Spleen (tissue), 11 donors: ENCODE measurements around the gene ZNF292. TPM values are rescaled to one million over a fixed set of nuclear protein-coding genes. Genes with fewer than 3 reads are reported as not detected.
"Not testable (repeated sequence)": the region's sequence is repeated elsewhere in the genome, so short reads cannot be mapped to it uniquely, and the experiment has no call there.

Experiments
- DNase-seq: peaks from one replicate; pipeline ENCODE4 v3.0.0-alpha.2; 2020
- H3K27ac ChIP-seq, 8 donors: fragments of 200-600 bp; sonication (generic) in 7 of 8; 1 replicate in 4 of 8; 2 replicates in 4 of 8; pipeline versions ENCODE4 v1.5.0 to v1.8.0; 2016 to 2021; ENCODE audit warnings: inconsistent platforms in 4 of 8, mild to moderate bottlenecking in 4 of 8, moderate library complexity in 1 of 8
- H3K27me3 ChIP-seq, 7 donors: fragments of 200-600 bp; sonication (generic) in 6 of 7; replicated peaks in 1 of 7; 1 replicate in 4 of 7; 2 replicates in 3 of 7; pipeline versions ENCODE4 v1.5.0 to v1.8.0; 2016 to 2021; ENCODE audit warnings: inconsistent platforms in 3 of 7, mild to moderate bottlenecking in 1 of 7
- H3K36me3 ChIP-seq, 6 donors: fragments of 200-600 bp; sonication (generic) in 5 of 6; 1 replicate in 4 of 6; 2 replicates in 2 of 6; pipeline versions ENCODE4 v1.5.0 to v1.8.0; 2016 to 2021; ENCODE audit warnings: inconsistent platforms in 2 of 6
- H3K4me1 ChIP-seq, 6 donors: fragments of 200-600 bp; sonication (generic) in 5 of 6; 1 replicate in 3 of 6; 2 replicates in 3 of 6; pipeline versions ENCODE4 v1.5.0 to v1.8.0; 2016 to 2021; ENCODE audit warnings: inconsistent platforms in 3 of 6
- H3K4me3 ChIP-seq, 8 donors: fragments of 200-600 bp; sonication (generic) in 7 of 8; 1 replicate in 4 of 8; 2 replicates in 4 of 8; pipeline versions ENCODE4 v1.5.0 to v1.8.0; 2016 to 2021; ENCODE audit warnings: inconsistent platforms in 4 of 8, mild to moderate bottlenecking in 4 of 8, moderate library complexity in 2 of 8
- H3K9me3 ChIP-seq, 8 donors: fragments of 200-600 bp; sonication (generic) in 7 of 8; 1 replicate in 4 of 8; 2 replicates in 4 of 8; pipeline versions ENCODE4 v1.5.0 to v1.8.0; 2016 to 2021; ENCODE audit warnings: inconsistent platforms in 4 of 8
- CTCF ChIP-seq, 11 experiments: fragments of 200-600 bp in 7 of 11; fragments of 450-650 bp in 4 of 11; sonication (generic) in 4 of 11; IDR thresholded peaks in 8 of 11; conservative IDR thresholded peaks in 3 of 11; 1 replicate in 7 of 11; 2 replicates in 4 of 11; pipeline versions ENCODE4 v1.4.0 to v1.8.0; 2016 to 2021; ENCODE audit warnings: antibody characterized with exemption in 11 of 11, inconsistent platforms in 4 of 11, mild to moderate bottlenecking in 1 of 11
- POLR2A ChIP-seq, 3 donors: fragments of 450-650 bp; IDR thresholded peaks; one replicate each; pipeline ENCODE4 v1.5.1; 2017; ENCODE audit warnings: antibody characterized with exemption in 3 of 3, mild to moderate bottlenecking in 1 of 3
- POLR2AphosphoS5 ChIP-seq, 3 donors: sonication (generic); formaldehyde crosslinking; IDR thresholded peaks; one replicate each; pipeline ENCODE4 v1.5.1; 2017; ENCODE audit warnings: antibody characterized with exemption in 3 of 3
- WGBS, 5 donors: extraction: QIAGEN DNeasy Blood & Tissue Kit in 3 of 5; methylation state at CpG; one replicate each; pipeline versions ENCODE4 v1.1.5 to v1.1.7; 2013 to 2018; 5-methylcytosine and 5-hydroxymethylcytosine counted together
- intact Hi-C: fragments of 100-400 bp; cut with DNase I; formaldehyde crosslinking; loops from one replicate; pipeline ENCODE4 v1.15.0; 2023; ENCODE audit warnings: low total_unique reads
- polyA plus RNA-seq, 3 donors: library from polyadenylated mRNA; stranded (reverse); fragments of 200-250 nt; gene quantifications; one replicate each; pipeline ENCODE4 v1.2.1, GENCODE V29; 2013
- total RNA-seq, 7 donors: library from RNA; depleted of rRNA in 3 of 7; stranded (reverse); fragments of >200 nt in 3 of 7; fragmentation: NEBNext Ultra II Directional in 4 of 7; extraction: Animal tissue kit (Norgen Biotek cat#: 25700) in 4 of 7; gene quantifications; one replicate each; pipeline versions ENCODE4 v1.1.0 to v1.2.1, GENCODE V29; 2016 to 2021
- donor health status: healthy with polysubstance abuse.
- donor health status: DM: no; HTN: no; CAD: no; lungs with moderate emphysema.
- donor health status: DM: no; HTN: no; CAD: no.
- donor health status: Bipolar disorder and iron deficiency.
- donor health status: healthy.
- donor health status: DM: no; HTN: no; CAD: no.
- donor health status: DM: yes; HTN: yes; CAD: no.

ZNF292 gene
- total and polyA plus RNA-seq, 10 donors = 5.1 to 76.2 (median 50.2) TPM

- intact Hi-C loops = loop anchor here (10.0 kb wide), 1 partner anchor 103 kb away; no protein-coding TSS in a partner anchor
- DNase-seq = no peak
- Histone ChIP-seq H3K9me3 (peaks cover 0 to 3% (median 0%) of the 10 kb centered on the region in 8 donors), H3K36me3 (peaks cover 0 to 81% (median 24%) of the 10 kb centered on the region in 6 donors), H3K4me3 (no peak overlapping the region), H3K27me3 (no peaks in the 10 kb centered on the region), H3K4me1 (no peaks in the 10 kb centered on the region), H3K27ac (no peak overlapping the region)
- TF ChIP-seq CTCF (IDR thresholded peaks at IDR 0.05 in 8 of 11, conservative IDR thresholded peaks at IDR 0.05 in 3 of 11) (peak; percentile 28 to 71 (median 60)), POLR2A (IDR thresholded peaks at IDR 0.05) (no peak), POLR2AphosphoS5 (IDR thresholded peaks at IDR 0.05) (no peak)
These were observed 82.4 kb downstream of the ZNF292 start for GRCh38 chr6:87237804-87238203.

- not testable (repeated sequence) for H3K4me3 ChIP-seq, H3K4me1 ChIP-seq, H3K9me3 ChIP-seq, DNase-seq, H3K27me3 ChIP-seq, H3K27ac ChIP-seq
- 93 to 98% (median 96%) methylated on average over 5 to 38 of the region's 39 CpGs for WGBS, 5 donors
- intact Hi-C loops = loop anchor here (10.0 kb wide), 1 partner anchor 104 kb away; no protein-coding TSS in a partner anchor
- peaks cover 0 to 80% (median 24%) of the 10 kb centered on the region in 6 donors for H3K36me3 ChIP-seq
These were observed 83.8 kb downstream of the ZNF292 start for GRCh38 chr6:87239098-87239635.

GRCh38 chr6:87241304-87241703 is 85.9 kb downstream of the ZNF292 start:
- H3K4me3 ChIP-seq = no peak overlapping the region
- no peak for DNase-seq
- H3K36me3 ChIP-seq = peaks cover 0 to 87% (median 32%) of the 10 kb centered on the region in 6 donors
- 96 to 99% (median 97%) methylated on average over 5 of the region's 5 CpGs for WGBS, 5 donors
- H3K27ac ChIP-seq = no peak overlapping the region
- H3K27me3 ChIP-seq = no peaks in the 10 kb centered on the region
- TF ChIP-seq POLR2AphosphoS5 (IDR thresholded peaks at IDR 0.05) (no peak), CTCF (IDR thresholded peaks at IDR 0.05 in 8 of 11, conservative IDR thresholded peaks at IDR 0.05 in 3 of 11) (no peak), POLR2A (IDR thresholded peaks at IDR 0.05) (no peak)
- H3K4me1 ChIP-seq = no peaks in the 10 kb centered on the region
- H3K9me3 ChIP-seq = peaks cover 0 to 3% (median 0%) of the 10 kb centered on the region in 8 donors
- intact Hi-C loops = no loop called here

- Histone ChIP-seq H3K4me3 (no peak overlapping the region), H3K36me3 (peaks cover 0 to 87% (median 41%) of the 10 kb centered on the region in 6 donors), H3K27ac (no peak overlapping the region), H3K4me1 (no peaks in the 10 kb centered on the region), H3K27me3 (no peaks in the 10 kb centered on the region), H3K9me3 (peaks cover 0 to 3% (median 0%) of the 10 kb centered on the region in 8 donors)
- intact Hi-C loops = no loop called here
- TF ChIP-seq POLR2AphosphoS5 (IDR thresholded peaks at IDR 0.05) (no peak), CTCF (IDR thresholded peaks at IDR 0.05 in 8 of 11, conservative IDR thresholded peaks at IDR 0.05 in 3 of 11) (no peak), POLR2A (IDR thresholded peaks at IDR 0.05) (no peak)
- 89 to 95% (median 94%) methylated on average over 4 of the region's 4 CpGs for WGBS, 5 donors
- DNase-seq = no peak
These were observed 86.9 kb downstream of the ZNF292 start for GRCh38 chr6:87242311-87242710.
